Measurements from ENCODE around the gene ILK. TPM values are rescaled to one million over a fixed set of nuclear protein-coding genes. Genes with fewer than 3 reads are reported as not detected.

ILK gene
- total RNA-seq, 1 experiment from 2014 or later, result 117 TPM

- no peaks in the 10 kb centered on the region for H3K9me3 Mint-ChIP-seq (ENCODE audit: unreplicated experiment)
Observed at GRCh38 chr11:6656936-6657335, 53.4 kb downstream of the ILK start.

GRCh38 chr11:6657346-6657745, 53.8 kb downstream of the ILK start:
- Histone ChIP-seq H3K36me3 (ENCODE audit: control insufficient read depth, insufficient read depth, low read length) (no peaks in the 10 kb centered on the region), H3K9me3 (no peaks in the 10 kb centered on the region), H3K4me3 (ENCODE audit: low read depth, low read length) (no peak overlapping the region), H3K27me3 (replicated peaks; ENCODE audit: control insufficient read depth, insufficient read depth, low read length) (peaks cover 1% of the 10 kb centered on the region), H3K4me1 (no peaks in the 10 kb centered on the region)
- BruUV-seq (replicated peaks), result no TSS peak
- no peak for DNase-seq
- Mint-ChIP-seq H3K36me3 (ENCODE audit: insufficient read depth, unreplicated experiment) (no peaks in the 10 kb centered on the region), H3K27ac (ENCODE audit: unreplicated experiment) (no peak overlapping the region), H3K27me3 (ENCODE audit: insufficient read depth, unreplicated experiment) (peaks cover 12% of the 10 kb centered on the region), H3K4me3 (ENCODE audit: unreplicated experiment) (no peak overlapping the region), H3K9me3 (ENCODE audit: unreplicated experiment) (no peaks in the 10 kb centered on the region), H3K4me1 (ENCODE audit: low read depth, unreplicated experiment) (no peaks in the 10 kb centered on the region)
- TF ChIP-seq CTCF (IDR thresholded peaks at IDR 0.05; ENCODE audit: insufficient read depth in 1 of 2, low read depth in 1 of 2, low read length in 1 of 2, severe bottlenecking in 1 of 2, unreplicated experiment in 1 of 2), result no peak
- intact Hi-C loops (cut with micrococcal nuclease; ENCODE audit: unreplicated experiment), result no loop called here
- ChIA-PET POLR2A (interaction anchor here (0.6 kb wide), 1 partner anchor 267 kb away, joined by 3 read pairs; the partner anchor contains the start of gene SMPD1), CTCF (no interaction called here)

More at GRCh38 chr11:6656936-6657335, 53.4 kb downstream of the ILK start:
- intact Hi-C loops (cut with micrococcal nuclease; ENCODE audit: unreplicated experiment), result no loop called here
- no peak overlapping the region for H3K4me3 Mint-ChIP-seq (ENCODE audit: unreplicated experiment)
- ChIA-PET CTCF (interaction anchor here (0.7 kb wide), 1 partner anchor 128 kb away, joined by 3 read pairs; no protein-coding TSS in a partner anchor), POLR2A (no interaction called here)
- Histone ChIP-seq H3K4me1 (no peaks in the 10 kb centered on the region), H3K36me3 (ENCODE audit: control insufficient read depth, insufficient read depth, low read length) (no peaks in the 10 kb centered on the region), H3K4me3 (ENCODE audit: low read depth, low read length) (no peak overlapping the region), H3K27me3 (replicated peaks; ENCODE audit: control insufficient read depth, insufficient read depth, low read length) (peaks cover 1% of the 10 kb centered on the region), H3K9me3 (no peaks in the 10 kb centered on the region)
- H3K27me3 Mint-ChIP-seq (ENCODE audit: insufficient read depth, unreplicated experiment), result peaks cover 12% of the 10 kb centered on the region
- H3K4me1 Mint-ChIP-seq (ENCODE audit: low read depth, unreplicated experiment), result no peaks in the 10 kb centered on the region
- no TSS peak for BruUV-seq (replicated peaks)
- DNase-seq, result no peak
- H3K36me3 Mint-ChIP-seq (ENCODE audit: insufficient read depth, unreplicated experiment), result no peaks in the 10 kb centered on the region
- TF ChIP-seq CTCF (IDR thresholded peaks at IDR 0.05; ENCODE audit: insufficient read depth in 1 of 2, low read depth in 1 of 2, low read length in 1 of 2, severe bottlenecking in 1 of 2, unreplicated experiment in 1 of 2), result no peak
- no peak overlapping the region for H3K27ac Mint-ChIP-seq (ENCODE audit: unreplicated experiment)

GRCh38 chr11:6658647-6659046, 55.1 kb downstream of the ILK start:
- Histone ChIP-seq H3K9me3 (no peaks in the 10 kb centered on the region), H3K27me3 (replicated peaks; ENCODE audit: control insufficient read depth, insufficient read depth, low read length) (peaks cover 1% of the 10 kb centered on the region), H3K4me1 (no peaks in the 10 kb centered on the region), H3K36me3 (ENCODE audit: control insufficient read depth, insufficient read depth, low read length) (no peaks in the 10 kb centered on the region), H3K4me3 (ENCODE audit: low read depth, low read length) (no peak overlapping the region)
- Mint-ChIP-seq H3K4me1 (ENCODE audit: low read depth, unreplicated experiment) (no peaks in the 10 kb centered on the region), H3K27ac (ENCODE audit: unreplicated experiment) (no peak overlapping the region), H3K27me3 (ENCODE audit: insufficient read depth, unreplicated experiment) (peaks cover 14% of the 10 kb centered on the region), H3K36me3 (ENCODE audit: insufficient read depth, unreplicated experiment) (no peaks in the 10 kb centered on the region), H3K4me3 (ENCODE audit: unreplicated experiment) (no peak overlapping the region), H3K9me3 (ENCODE audit: unreplicated experiment) (no peaks in the 10 kb centered on the region)
- intact Hi-C loops (cut with micrococcal nuclease; ENCODE audit: unreplicated experiment), result no loop called here
- no TSS peak for BruUV-seq (replicated peaks)
- TF ChIP-seq CTCF (IDR thresholded peaks at IDR 0.05; ENCODE audit: insufficient read depth in 1 of 2, low read depth in 1 of 2, low read length in 1 of 2, severe bottlenecking in 1 of 2, unreplicated experiment in 1 of 2), result no peak
- POLR2A ChIA-PET, result no interaction called here
- no peak for DNase-seq
- CTCF ChIA-PET, result no interaction called here

Other genes with a start within 250 kb of the ILK start
- 38.6 and 41.9 TPM in 2 replicates for gene SMPD1, start 213.3 kb upstream of the ILK start, total RNA-seq (2022)
- gene APBB1, start 184.7 kb upstream of the ILK start, total RNA-seq (2022), result 37.8 and 39.0 TPM in 2 replicates
- 10.7 and 10.9 TPM in 2 replicates for gene HPX, start 162.8 kb upstream of the ILK start, total RNA-seq (2022)
- 28.0 and 33.4 TPM in 2 replicates for gene TRIM3, start 129.8 kb upstream of the ILK start, total RNA-seq (2022)
- gene ARFIP2, start 122.4 kb upstream of the ILK start, total RNA-seq (2022), result 94.6 and 100 TPM in 2 replicates
- gene TIMM10B, start 122.3 kb upstream of the ILK start, total RNA-seq (2022), result 52.4 and 53.1 TPM in 2 replicates
- gene DNHD1, start 106.5 kb upstream of the ILK start, total RNA-seq (2022), result 5.7 and 6.7 TPM in 2 replicates
- 20.0 and 21.0 TPM in 2 replicates for gene RRP8, start 158 bp upstream of the ILK start, total RNA-seq (2022)
- 142 and 143 TPM in 2 replicates for gene TAF10, start 8.4 kb downstream of the ILK start, total RNA-seq (2022)
- gene TPP1, start 15.6 kb downstream of the ILK start, total RNA-seq (2022), result 61.7 TPM in 2 replicates
- 1.7 and 2.0 TPM in 2 replicates for gene DCHS1, start 52.0 kb downstream of the ILK start, total RNA-seq (2022)
- gene MRPL17, start 79.6 kb downstream of the ILK start, total RNA-seq (2022), result 57.8 and 60.8 TPM in 2 replicates
- not detected in 2 replicates for gene OR2AG2, start 168.2 kb downstream of the ILK start, total RNA-seq (2022)
- not detected in 2 replicates for gene OR2AG1, start 179.2 kb downstream of the ILK start, total RNA-seq (2022)
- not detected in 2 replicates for gene OR6A2, start 195.9 kb downstream of the ILK start, total RNA-seq (2022)
- gene OR10A5, start 241.9 kb downstream of the ILK start, total RNA-seq (2022), result not detected in 2 replicates

Data from Caco-2 (cell line).